HUES48 (cell line): ENCODE results near the gene CR1L.
"Not testable (repeated sequence)": the region's sequence is repeated elsewhere in the genome, so short reads cannot be mapped to it uniquely, and the experiment has no call there.

ENCODE experiments used
- H3K27ac ChIP-seq: one replicate; pipeline ENCODE4 v1.7.0; 2013; ENCODE audit warnings: low read depth, low read length, inconsistent platforms
- H3K27me3 ChIP-seq: 2 replicates; pipeline ENCODE4 v1.6.1; 2013; ENCODE audit warnings: mild to moderate bottlenecking, low read length; ENCODE audit not compliant: control insufficient read depth, insufficient read depth
- H3K36me3 ChIP-seq: 2 replicates; pipeline ENCODE4 v1.6.1; 2013; ENCODE audit warnings: low read length; ENCODE audit not compliant: control insufficient read depth, insufficient read depth
- H3K4me1 ChIP-seq: 2 replicates; pipeline ENCODE4 v1.6.1; 2013; ENCODE audit warnings: mild to moderate bottlenecking, low read length; ENCODE audit not compliant: control insufficient read depth, insufficient read depth
- H3K4me3 ChIP-seq: 2 replicates; pipeline ENCODE4 v1.5.1; 2013; ENCODE audit warnings: mild to moderate bottlenecking, low read depth, low read length
- H3K9ac ChIP-seq: 2 replicates; pipeline ENCODE4 v1.6.1; 2013; ENCODE audit warnings: mild to moderate bottlenecking, low read depth, low read length, moderate library complexity
- H3K9me3 ChIP-seq: 2 replicates; pipeline ENCODE4 v1.6.1; 2013; ENCODE audit warnings: low read length; ENCODE audit not compliant: control insufficient read depth, insufficient read depth

CR1L gene

DNA sequence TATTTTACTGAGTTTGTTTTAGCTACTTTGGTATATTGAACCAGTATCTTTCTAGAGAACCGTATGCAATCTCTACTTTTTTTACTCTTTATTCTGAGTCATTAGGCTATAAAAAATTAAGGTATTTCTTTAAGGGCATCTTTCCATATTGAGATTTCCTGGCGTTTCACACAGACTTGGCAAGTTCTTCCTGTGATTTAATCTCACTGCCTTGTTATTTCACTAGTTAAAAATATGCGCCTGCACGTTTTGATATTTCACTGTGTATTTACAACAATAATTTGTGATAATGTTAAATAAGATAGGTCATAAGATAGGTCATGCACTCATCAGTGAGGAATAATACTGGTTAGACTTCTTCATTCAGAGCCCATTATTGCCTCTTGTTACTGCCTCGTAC, 16.2 kb upstream of the CR1L start:
- Histone ChIP-seq H3K4me1 (peaks cover 33% of the 10 kb centered on the region), H3K9ac (no peak overlapping the region), H3K36me3 (no peaks in the 10 kb centered on the region), H3K27me3 (no peaks in the 10 kb centered on the region), H3K9me3 (peaks cover 7% of the 10 kb centered on the region; the same call in 1 of the 2 replicates), H3K4me3 (no peak overlapping the region), H3K27ac (no peak overlapping the region)

DNA sequence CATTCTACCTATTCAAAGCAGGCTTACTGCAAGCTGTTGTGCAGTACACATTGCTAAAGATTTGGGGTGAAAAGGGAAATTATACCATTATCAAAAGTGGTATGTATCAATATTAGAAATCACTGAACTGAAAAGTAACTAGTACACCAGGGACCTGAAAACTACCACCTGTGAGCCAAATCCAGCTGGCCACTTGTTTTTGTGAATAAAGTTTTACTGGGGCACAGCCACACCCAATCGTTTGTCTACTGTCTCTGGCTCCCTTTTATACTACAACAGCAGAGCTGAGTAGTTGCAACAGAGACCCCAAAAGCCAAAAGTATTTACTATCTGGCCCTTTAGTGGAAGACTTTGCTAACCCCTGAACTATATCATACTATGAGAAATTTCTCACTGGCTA, 13.8 kb upstream of the CR1L start:
- Histone ChIP-seq H3K27ac (no peak overlapping the region), H3K4me1 (peaks cover 53% of the 10 kb centered on the region), H3K36me3 (no peaks in the 10 kb centered on the region)

GRCh38 chr1:207633226-207633625, 11.7 kb upstream of the CR1L start:
- H3K9me3 ChIP-seq: no peaks in the 10 kb centered on the region
- peak overlapping the region; percentile 86 for H3K27ac ChIP-seq
- H3K9ac ChIP-seq: peak overlapping the region; percentile 81

More for the DNA sequence above, 13.8 kb upstream of the CR1L start:
- H3K9me3 ChIP-seq: 0 out of 2 replicates have a peak, but pooled peaks cover 2% of the 10 kb centered on the region
- H3K4me3 ChIP-seq: no peak overlapping the region
- H3K27me3 ChIP-seq: no peaks in the 10 kb centered on the region
- H3K9ac ChIP-seq: 0 out of 2 replicates have a peak overlapping the region, but pooled peaks have one; percentile 1

DNA sequence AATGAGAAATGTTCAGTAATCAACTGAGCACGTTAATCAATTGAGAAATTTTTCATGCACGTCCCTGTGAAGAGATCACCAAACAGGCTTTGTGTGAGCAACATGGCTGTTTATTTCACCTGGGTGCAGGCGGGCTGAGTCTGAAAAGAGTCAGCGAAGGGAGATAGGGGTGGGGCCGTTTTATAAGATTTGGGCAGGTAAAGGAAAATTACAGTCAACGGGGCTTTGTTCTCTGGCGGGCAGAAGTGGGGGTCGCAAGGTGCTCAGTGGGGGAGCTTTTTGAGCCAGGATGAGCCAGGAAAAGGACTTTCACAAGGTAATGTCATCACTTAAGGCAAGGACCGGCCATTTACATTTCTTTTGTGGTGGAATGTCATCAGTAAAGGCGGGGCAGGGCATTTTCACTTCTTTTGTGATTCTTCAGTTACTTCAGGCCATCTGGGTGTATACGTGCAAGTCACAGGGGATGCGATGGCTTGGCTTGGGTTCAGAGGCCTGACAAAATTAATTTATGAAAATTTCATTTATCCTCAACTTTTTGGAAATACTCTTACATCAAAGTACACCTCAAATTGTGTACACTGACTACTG, 11.1 kb upstream of the CR1L start:
- Histone ChIP-seq H3K9ac (peak overlapping the region; percentile 81), H3K27ac (peak overlapping the region; percentile 86), H3K4me3 (peak overlapping the region; percentile 25), H3K4me1 (peaks cover 54% of the 10 kb centered on the region)
- not testable (repeated sequence) for H3K36me3 ChIP-seq, H3K9me3 ChIP-seq, H3K27me3 ChIP-seq

More at GRCh38 chr1:207633226-207633625, 11.7 kb upstream of the CR1L start:
- H3K36me3 ChIP-seq: no peaks in the 10 kb centered on the region
- peak overlapping the region; percentile 25 for H3K4me3 ChIP-seq
- no peaks in the 10 kb centered on the region for H3K27me3 ChIP-seq
- peaks cover 53% of the 10 kb centered on the region for H3K4me1 ChIP-seq

DNA sequence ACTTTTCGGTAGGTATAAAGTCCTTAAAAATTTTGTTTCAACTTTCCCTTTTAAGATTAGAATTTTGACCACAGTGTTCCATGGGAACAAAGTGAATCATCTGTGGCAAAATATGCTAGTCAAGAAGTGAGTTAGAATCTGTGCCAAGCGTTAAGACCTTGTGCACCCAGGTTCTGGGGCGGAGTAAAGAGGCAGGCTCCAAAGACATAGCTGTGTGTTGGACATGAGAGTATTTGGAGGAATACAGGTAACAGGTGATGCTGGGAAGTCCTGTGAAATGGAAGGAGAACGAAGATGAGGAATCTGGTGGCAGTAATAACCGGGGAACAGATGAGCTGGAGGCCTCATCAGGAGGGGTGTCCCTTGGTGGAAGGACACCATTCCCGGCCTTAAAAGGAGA, 10.6 kb upstream of the CR1L start:
- not testable (repeated sequence) for H3K4me3 ChIP-seq, H3K36me3 ChIP-seq, H3K27me3 ChIP-seq, H3K9me3 ChIP-seq
- peak overlapping the region; percentile 84 for H3K27ac ChIP-seq
- H3K4me1 ChIP-seq: peaks cover 59% of the 10 kb centered on the region
- peak overlapping the region; percentile 41; the same call in 1 of the 2 replicates for H3K9ac ChIP-seq

DNA sequence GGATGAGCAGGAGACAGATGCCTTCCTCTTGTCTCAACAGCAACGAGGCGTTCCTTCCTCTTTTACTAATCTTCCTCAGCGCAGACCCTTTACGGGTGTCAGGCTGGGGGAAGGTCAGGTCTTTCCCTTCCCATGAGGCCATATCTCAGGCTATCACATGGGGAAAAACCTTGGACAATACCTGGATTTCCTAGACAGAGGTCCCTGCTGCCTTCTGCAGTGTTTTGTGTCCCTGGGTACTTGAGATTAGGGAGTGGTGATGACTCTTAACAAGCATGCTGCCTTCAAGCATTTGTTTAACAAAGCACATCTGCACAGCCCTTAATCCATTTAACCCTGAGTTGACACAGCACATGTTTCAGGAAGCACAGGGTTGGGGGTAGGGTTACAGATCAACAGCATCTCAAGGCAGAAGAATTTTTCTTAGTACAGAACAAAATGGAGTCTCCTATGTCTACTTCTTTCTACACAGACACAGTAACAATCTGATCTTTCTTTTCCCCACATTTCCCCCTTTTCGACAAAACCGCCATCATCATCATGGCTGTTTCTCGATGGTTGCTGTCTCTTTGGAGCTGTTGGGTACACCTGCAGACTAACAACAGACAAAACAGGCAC, 9.3 kb upstream of the CR1L start:
- not testable (repeated sequence) for H3K36me3 ChIP-seq, H3K27me3 ChIP-seq, H3K9me3 ChIP-seq
- Histone ChIP-seq H3K9ac (peak overlapping the region; percentile 63; the same call in 1 of the 2 replicates), H3K27ac (peak overlapping the region; percentile 84), H3K4me1 (peaks cover 52% of the 10 kb centered on the region), H3K4me3 (peak overlapping the region; percentile 33)

DNA sequence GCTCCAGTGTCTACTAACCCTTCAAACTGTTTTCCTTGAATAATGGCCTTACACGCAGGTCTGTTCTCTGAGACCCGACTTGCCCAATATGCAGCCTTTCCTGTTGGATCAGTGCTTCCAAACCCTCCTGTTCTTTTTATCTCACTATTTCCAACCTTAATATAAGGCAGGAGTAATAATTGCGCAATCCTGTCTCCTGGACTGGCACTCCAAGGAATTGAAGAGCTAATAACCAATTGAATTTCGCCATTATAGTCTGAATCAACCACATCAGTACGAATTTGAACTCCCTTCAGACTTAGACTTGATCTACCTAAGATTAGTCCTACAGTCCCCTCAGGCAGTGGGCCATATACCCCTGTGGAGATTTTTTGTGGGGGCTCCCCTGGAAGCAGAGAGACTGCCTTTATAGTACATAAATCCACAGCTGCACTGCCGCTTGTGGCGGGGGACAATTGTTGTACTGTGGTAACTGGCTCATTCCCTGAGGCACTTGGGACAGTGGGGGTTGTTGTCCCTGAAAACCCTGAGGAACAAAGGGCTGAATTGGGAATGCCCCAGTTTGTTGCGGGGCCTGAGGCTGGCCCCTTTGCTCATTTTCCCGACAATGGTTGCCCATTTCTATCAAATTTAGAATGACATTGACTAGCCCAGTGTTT, 6.3 kb upstream of the CR1L start:
- H3K27ac ChIP-seq, H3K9ac ChIP-seq, H3K36me3 ChIP-seq, H3K27me3 ChIP-seq, H3K4me3 ChIP-seq, H3K9me3 ChIP-seq: not testable (repeated sequence)
- peaks cover 30% of the 10 kb centered on the region for H3K4me1 ChIP-seq

DNA sequence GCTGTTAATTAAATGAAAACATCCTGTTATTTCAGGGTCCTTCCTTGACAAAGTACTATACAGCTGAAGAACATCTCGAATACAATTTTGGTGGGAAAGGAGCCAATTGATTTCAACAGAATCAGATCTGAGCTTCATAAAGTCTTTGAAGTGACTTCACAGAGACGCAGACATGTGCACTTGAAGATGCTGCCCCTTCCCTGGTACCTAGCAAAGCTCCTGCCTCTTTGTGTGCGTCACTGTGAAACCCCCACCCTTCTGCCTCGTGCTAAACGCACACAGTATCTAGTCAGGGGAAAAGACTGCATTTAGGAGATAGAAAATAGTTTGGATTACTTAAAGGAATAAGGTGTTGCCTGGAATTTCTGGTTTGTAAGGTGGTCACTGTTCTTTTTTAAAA, 5.6 kb upstream of the CR1L start:
- H3K36me3 ChIP-seq, H3K27ac ChIP-seq, H3K9ac ChIP-seq, H3K9me3 ChIP-seq, H3K27me3 ChIP-seq, H3K4me3 ChIP-seq: not testable (repeated sequence)
- peaks cover 28% of the 10 kb centered on the region for H3K4me1 ChIP-seq

GRCh38 chr1:207644166-207644851, 624 bp upstream of the CR1L start:
- Histone ChIP-seq H3K27me3 (peaks cover 15% of the 10 kb centered on the region), H3K4me3 (peak overlapping the region; percentile 85), H3K27ac (no peak overlapping the region), H3K4me1 (peaks cover 39% of the 10 kb centered on the region), H3K9ac (no peak overlapping the region), H3K36me3 (no peaks in the 10 kb centered on the region), H3K9me3 (no peaks in the 10 kb centered on the region)

DNA sequence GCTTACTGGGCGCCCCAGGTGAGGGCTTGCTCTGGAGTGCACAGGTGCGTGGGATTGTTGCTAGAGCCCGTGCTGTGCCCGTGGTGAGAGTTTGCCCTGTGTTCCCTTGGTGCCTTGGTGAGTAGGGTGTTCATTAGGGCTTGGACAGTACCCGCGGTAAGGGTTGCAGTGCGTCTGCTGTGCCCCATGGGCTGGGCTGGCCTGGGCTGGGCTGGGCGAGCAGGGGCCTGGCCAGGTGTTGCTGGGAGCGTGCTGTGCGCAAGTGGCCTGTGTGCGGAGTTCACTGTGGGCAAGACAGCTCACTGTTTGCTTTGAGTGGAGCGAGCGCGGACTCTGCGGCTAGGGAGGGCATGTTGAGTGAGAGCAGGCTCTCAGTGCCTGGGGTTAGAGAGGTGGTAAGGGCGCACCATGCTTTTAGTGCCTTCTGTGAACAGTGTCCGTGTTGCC, 725 bp downstream of the CR1L start:
- peaks cover 15% of the 10 kb centered on the region for H3K27me3 ChIP-seq
- no peak overlapping the region for H3K27ac ChIP-seq
- no peak overlapping the region for H3K9ac ChIP-seq
- H3K4me3 ChIP-seq: peak overlapping the region; percentile 85
- H3K4me1 ChIP-seq: peaks cover 45% of the 10 kb centered on the region
- no peaks in the 10 kb centered on the region for H3K36me3 ChIP-seq
- no peaks in the 10 kb centered on the region for H3K9me3 ChIP-seq

- H3K36me3 ChIP-seq: no peaks in the 10 kb centered on the region
- H3K9me3 ChIP-seq: no peaks in the 10 kb centered on the region
- H3K4me3 ChIP-seq: peak overlapping the region; percentile 85
- no peak overlapping the region for H3K9ac ChIP-seq
- no peak overlapping the region for H3K27ac ChIP-seq
- H3K4me1 ChIP-seq: peaks cover 42% of the 10 kb centered on the region
- peaks cover 15% of the 10 kb centered on the region for H3K27me3 ChIP-seq
Observed at GRCh38 chr1:207646171-207646570, 1.2 kb downstream of the CR1L start.
